ENCODE data around the gene SEMA5B.

GRCh38 chr3:123026565-123027291, 835 bp downstream of the SEMA5B start:
- TF ChIP-seq POLR2A (IDR thresholded peaks at IDR 0.05; ENCODE audit: low read depth, low read length) (no peak), PAX5 (IDR thresholded peaks at IDR 0.05; ENCODE audit: insufficient read depth, low read length, severe bottlenecking) (no peak), SPI1 (IDR thresholded peaks at IDR 0.05; ENCODE audit: low read depth, low read length) (no peak), POLR2AphosphoS5 (IDR thresholded peaks at IDR 0.05; ENCODE audit: low read depth, low read length) (no peak), TAF1 (IDR thresholded peaks at IDR 0.05; ENCODE audit: low read depth, low read length) (no peak)
